Testis (tissue), 2 donors: ENCODE data around the gene SHISAL1.

Experiments
- POLR2A ChIP-seq: fragments of 450-650 bp; IDR thresholded peaks from one replicate; pipeline ENCODE4 v1.6.1; 2017; ENCODE audit warnings: antibody characterized with exemption, mild to moderate bottlenecking, moderate library complexity
- TF ChIP-seq, protein P1 (sequence below), 3 experiments: fragments of 450-650 bp in 2 of 3; fragments of 200-600 bp in 1 of 3; sonication (generic) in 1 of 3; IDR thresholded peaks; one replicate each; pipeline ENCODE4 v1.5.1; 2016 to 2019; ENCODE audit warnings: antibody characterized with exemption in 3 of 3, mild to moderate bottlenecking in 2 of 3, moderate library complexity in 1 of 3

DNA sequence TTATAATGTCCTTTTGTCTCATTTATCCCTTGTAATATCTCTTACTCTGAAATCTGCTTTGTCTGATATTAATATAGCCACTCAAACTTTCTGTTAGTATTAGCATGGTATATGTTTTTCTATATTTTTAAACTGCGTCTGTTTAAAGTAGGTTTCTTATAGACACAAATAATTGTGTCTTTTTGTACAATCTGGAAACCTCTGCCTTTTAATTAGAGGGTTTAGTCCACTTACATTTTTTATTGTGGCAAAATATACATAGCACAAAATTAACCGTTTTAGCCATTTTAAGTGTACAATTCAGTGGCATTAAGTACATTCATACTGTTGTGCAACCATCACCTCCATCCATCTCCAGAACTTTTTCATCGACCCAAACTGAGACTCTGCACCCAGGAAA, 103.4 kb downstream of the SHISAL1 start:
- TF ChIP-seq POLR2A, result no peak
- TF ChIP-seq, protein P1, sequence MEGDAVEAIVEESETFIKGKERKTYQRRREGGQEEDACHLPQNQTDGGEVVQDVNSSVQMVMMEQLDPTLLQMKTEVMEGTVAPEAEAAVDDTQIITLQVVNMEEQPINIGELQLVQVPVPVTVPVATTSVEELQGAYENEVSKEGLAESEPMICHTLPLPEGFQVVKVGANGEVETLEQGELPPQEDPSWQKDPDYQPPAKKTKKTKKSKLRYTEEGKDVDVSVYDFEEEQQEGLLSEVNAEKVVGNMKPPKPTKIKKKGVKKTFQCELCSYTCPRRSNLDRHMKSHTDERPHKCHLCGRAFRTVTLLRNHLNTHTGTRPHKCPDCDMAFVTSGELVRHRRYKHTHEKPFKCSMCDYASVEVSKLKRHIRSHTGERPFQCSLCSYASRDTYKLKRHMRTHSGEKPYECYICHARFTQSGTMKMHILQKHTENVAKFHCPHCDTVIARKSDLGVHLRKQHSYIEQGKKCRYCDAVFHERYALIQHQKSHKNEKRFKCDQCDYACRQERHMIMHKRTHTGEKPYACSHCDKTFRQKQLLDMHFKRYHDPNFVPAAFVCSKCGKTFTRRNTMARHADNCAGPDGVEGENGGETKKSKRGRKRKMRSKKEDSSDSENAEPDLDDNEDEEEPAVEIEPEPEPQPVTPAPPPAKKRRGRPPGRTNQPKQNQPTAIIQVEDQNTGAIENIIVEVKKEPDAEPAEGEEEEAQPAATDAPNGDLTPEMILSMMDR (IDR thresholded peaks at IDR 0.05), result no peak
